Measurements from ENCODE around the gene PAX6. TPM values are rescaled to one million over a fixed set of nuclear protein-coding genes. Genes with fewer than 3 reads are reported as not detected.

Gene PAX6
- total RNA-seq, 1 donor from 2014 or later = 7.6 TPM

DNA sequence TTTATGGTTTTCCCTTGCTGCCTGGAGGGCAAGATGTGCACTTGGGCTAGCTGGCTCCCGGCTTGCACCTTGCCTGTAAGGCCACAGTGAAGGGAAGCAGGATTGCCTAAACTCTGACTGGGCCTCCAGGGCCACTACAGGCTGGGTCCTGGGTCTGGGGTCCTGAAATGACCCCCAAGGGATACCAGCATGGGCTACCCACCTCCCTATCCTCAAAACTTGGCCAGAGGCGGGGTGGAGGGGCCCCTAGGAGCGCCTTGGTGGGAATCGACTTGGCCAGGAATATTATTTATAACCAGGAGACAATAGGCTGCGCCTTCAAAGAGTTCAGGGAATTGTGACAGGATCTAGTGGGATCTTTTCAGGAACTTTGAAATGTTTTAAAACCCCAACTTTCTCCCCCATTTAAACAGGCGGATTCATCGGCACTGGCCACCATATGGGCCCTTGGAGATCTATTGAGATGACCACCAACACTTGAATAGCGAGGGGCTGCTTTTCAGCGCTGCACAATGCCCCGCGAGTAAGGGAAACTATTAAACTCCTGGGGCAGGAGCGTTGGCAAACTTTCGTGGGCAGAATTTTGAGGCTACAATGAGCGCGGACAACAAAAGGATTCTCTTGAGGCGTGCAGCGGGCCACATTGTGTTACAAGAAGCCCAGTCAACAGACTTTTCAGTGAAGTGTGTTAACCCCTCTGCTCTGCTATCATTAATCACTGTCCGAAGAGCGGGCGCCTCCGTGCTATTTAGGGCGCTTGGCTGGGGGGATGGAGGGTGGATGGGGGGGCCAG, 15.2 kb downstream of the PAX6 start:
- peaks cover 98% of the 10 kb centered on the region for H3K27me3 Mint-ChIP-seq
- peaks cover 1% of the 10 kb centered on the region for H3K4me1 Mint-ChIP-seq (ENCODE audit: low read depth)
- no peak overlapping the region for H3K27ac Mint-ChIP-seq
- no peak for DNase-seq (ENCODE audit: low spot score, unreplicated experiment)
- no peak overlapping the region for H3K4me3 Mint-ChIP-seq (ENCODE audit: low read depth)
- H3K36me3 Mint-ChIP-seq (ENCODE audit: insufficient read depth) = no peaks in the 10 kb centered on the region
- H3K9me3 Mint-ChIP-seq (ENCODE audit: low read depth) = no peaks in the 10 kb centered on the region
- TF ChIP-seq, protein P1, sequence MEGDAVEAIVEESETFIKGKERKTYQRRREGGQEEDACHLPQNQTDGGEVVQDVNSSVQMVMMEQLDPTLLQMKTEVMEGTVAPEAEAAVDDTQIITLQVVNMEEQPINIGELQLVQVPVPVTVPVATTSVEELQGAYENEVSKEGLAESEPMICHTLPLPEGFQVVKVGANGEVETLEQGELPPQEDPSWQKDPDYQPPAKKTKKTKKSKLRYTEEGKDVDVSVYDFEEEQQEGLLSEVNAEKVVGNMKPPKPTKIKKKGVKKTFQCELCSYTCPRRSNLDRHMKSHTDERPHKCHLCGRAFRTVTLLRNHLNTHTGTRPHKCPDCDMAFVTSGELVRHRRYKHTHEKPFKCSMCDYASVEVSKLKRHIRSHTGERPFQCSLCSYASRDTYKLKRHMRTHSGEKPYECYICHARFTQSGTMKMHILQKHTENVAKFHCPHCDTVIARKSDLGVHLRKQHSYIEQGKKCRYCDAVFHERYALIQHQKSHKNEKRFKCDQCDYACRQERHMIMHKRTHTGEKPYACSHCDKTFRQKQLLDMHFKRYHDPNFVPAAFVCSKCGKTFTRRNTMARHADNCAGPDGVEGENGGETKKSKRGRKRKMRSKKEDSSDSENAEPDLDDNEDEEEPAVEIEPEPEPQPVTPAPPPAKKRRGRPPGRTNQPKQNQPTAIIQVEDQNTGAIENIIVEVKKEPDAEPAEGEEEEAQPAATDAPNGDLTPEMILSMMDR (IDR thresholded peaks at IDR 0.05; ENCODE audit: unreplicated experiment) = no peak

DNA sequence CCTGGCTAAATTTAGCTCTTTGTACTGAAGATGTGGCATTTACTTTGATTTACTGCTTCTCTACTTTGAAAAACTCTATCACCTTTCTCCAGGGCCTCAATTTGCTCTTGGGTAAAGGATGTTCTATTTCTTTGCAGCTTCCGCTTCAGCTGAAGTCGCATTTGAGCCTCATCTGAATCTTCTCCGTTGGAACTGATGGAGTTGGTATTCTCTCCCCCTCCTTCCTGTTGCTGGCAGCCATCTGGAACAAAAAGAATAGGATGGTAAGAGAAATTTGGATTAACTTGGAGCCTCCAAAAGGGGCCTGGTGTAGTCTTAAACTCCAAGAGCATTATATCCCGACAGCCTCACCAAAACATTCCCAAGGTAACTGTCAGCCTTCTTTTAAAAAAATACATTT, 16.6 kb downstream of the PAX6 start:
- TF ChIP-seq, protein P1 (IDR thresholded peaks at IDR 0.05; ENCODE audit: unreplicated experiment) = no peak
- Mint-ChIP-seq H3K27me3 (peaks cover 92% of the 10 kb centered on the region), H3K27ac (no peak overlapping the region), H3K4me1 (ENCODE audit: low read depth) (no peaks in the 10 kb centered on the region), H3K36me3 (ENCODE audit: insufficient read depth) (no peaks in the 10 kb centered on the region), H3K4me3 (ENCODE audit: low read depth) (no peak overlapping the region), H3K9me3 (ENCODE audit: low read depth) (no peaks in the 10 kb centered on the region)
- no peak for DNase-seq (ENCODE audit: low spot score, unreplicated experiment)

DNA sequence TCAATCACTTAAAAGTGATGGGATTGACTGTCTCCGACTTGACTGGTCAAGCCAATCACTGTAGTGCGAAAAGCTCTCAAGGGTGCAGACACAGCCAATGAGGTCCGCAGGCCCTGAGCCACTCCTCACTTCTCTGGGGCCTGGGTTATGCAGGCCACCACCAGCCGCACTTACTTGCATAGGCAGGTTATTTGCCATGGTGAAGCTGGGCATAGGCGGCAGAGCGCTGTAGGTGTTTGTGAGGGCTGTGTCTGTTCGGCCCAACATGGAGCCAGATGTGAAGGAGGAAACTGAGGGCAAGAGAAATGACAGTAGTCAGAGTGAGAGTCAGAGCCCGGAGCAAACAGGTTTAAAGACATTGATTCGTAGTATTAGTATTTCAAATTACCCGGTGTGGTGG, 17.9 kb downstream of the PAX6 start:
- no peak overlapping the region for H3K27ac Mint-ChIP-seq
- no peaks in the 10 kb centered on the region for H3K9me3 Mint-ChIP-seq (ENCODE audit: low read depth)
- peaks cover 79% of the 10 kb centered on the region for H3K27me3 Mint-ChIP-seq
- DNase-seq (ENCODE audit: low spot score, unreplicated experiment) = no peak
- H3K36me3 Mint-ChIP-seq (ENCODE audit: insufficient read depth) = no peaks in the 10 kb centered on the region
- no peak overlapping the region for H3K4me3 Mint-ChIP-seq (ENCODE audit: low read depth)
- no peaks in the 10 kb centered on the region for H3K4me1 Mint-ChIP-seq (ENCODE audit: low read depth)
- TF ChIP-seq, protein P1 (IDR thresholded peaks at IDR 0.05; ENCODE audit: unreplicated experiment) = no peak

DNA sequence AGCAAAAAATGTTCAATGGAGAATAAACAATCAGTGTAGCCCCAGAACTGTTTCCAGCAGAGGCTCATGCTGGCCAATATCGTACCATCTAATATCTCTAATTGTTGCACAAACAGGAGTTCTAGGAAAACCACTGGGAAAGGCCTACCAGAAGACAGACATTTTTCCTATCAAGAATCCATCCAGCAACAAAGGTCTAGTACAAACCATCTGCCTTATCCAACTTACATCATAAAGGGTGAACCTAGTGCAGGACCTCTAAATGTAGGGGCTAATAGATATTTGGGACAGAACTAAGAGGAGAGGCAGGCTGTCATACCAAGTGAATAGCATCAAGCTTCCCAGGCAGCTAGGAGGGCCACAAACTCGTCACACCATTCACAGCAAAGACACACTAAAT, 18.7 kb downstream of the PAX6 start:
- Mint-ChIP-seq H3K27ac (no peak overlapping the region), H3K9me3 (ENCODE audit: low read depth) (no peaks in the 10 kb centered on the region), H3K4me3 (ENCODE audit: low read depth) (no peak overlapping the region), H3K27me3 (peaks cover 71% of the 10 kb centered on the region), H3K4me1 (ENCODE audit: low read depth) (no peaks in the 10 kb centered on the region), H3K36me3 (ENCODE audit: insufficient read depth) (no peaks in the 10 kb centered on the region)
- TF ChIP-seq, protein P1 (IDR thresholded peaks at IDR 0.05; ENCODE audit: unreplicated experiment) = no peak
- no peak for DNase-seq (ENCODE audit: low spot score, unreplicated experiment)

DNA sequence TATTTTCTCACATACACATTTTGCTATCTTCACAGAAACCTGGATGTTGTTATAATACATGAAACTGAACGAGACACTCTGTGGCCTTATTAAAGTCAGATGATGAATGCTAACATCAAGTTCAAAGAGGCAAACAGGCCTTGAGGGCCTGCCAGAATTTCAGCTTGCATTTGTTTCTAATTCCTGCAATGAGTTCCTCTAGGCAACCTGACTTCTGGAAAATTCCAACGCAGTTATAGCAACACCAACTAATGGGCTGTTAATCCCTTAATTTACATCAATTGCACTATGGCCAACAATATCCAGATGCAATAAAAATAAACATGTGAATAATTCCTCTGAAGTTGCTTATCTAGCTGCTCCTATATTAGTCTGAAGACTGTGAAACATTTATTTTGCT, 19.1 kb downstream of the PAX6 start:
- H3K4me3 Mint-ChIP-seq (ENCODE audit: low read depth) = no peak overlapping the region
- H3K27ac Mint-ChIP-seq = no peak overlapping the region
- no peaks in the 10 kb centered on the region for H3K36me3 Mint-ChIP-seq (ENCODE audit: insufficient read depth)
- H3K27me3 Mint-ChIP-seq = peaks cover 66% of the 10 kb centered on the region
- DNase-seq (ENCODE audit: low spot score, unreplicated experiment) = no peak
- H3K9me3 Mint-ChIP-seq (ENCODE audit: low read depth) = no peaks in the 10 kb centered on the region
- no peaks in the 10 kb centered on the region for H3K4me1 Mint-ChIP-seq (ENCODE audit: low read depth)
- TF ChIP-seq, protein P1 (IDR thresholded peaks at IDR 0.05; ENCODE audit: unreplicated experiment) = no peak

All from progenitor cell of endocrine pancreas (in vitro differentiated cells).